Mesothelial cell of epicardium (in vitro differentiated cells): ENCODE measurements around the gene FNIP2. TPM values are rescaled to one million over a fixed set of nuclear protein-coding genes. Genes with fewer than 3 reads are reported as not detected.
"Not testable (repeated sequence)": the region's sequence is repeated elsewhere in the genome, so short reads cannot be mapped to it uniquely, and the experiment has no call there.

Experiments
- DNase-seq, 2 experiments: peaks; one replicate each; pipeline ENCODE4 v3.0.0; 2021; ENCODE audit warnings: low spot score in 2 of 2; ENCODE audit not compliant: unreplicated experiment in 2 of 2
- H3K27ac Mint-ChIP-seq: 2 replicates; pipeline ENCODE4 v1.8.0; 2021; ENCODE audit warnings: mixed read lengths
- H3K27me3 Mint-ChIP-seq: 2 replicates; pipeline ENCODE4 v1.8.0; 2021; ENCODE audit warnings: low read depth, mixed read lengths
- H3K36me3 Mint-ChIP-seq: 2 replicates; pipeline ENCODE4 v1.8.0; 2021; ENCODE audit warnings: mixed read lengths
- H3K4me1 Mint-ChIP-seq: 2 replicates; pipeline ENCODE4 v1.8.0; 2021; ENCODE audit warnings: mixed read lengths
- H3K4me3 Mint-ChIP-seq: 2 replicates; pipeline ENCODE4 v1.8.0; 2021; ENCODE audit warnings: mild to moderate bottlenecking, moderate library complexity, mixed read lengths
- H3K9me3 Mint-ChIP-seq: 2 replicates; pipeline ENCODE4 v1.8.0; 2021; ENCODE audit warnings: mixed read lengths
- total RNA-seq: library from RNA; stranded (reverse); gene quantifications from 3 replicates; pipeline ENCODE4 v1.2.1, GENCODE V29; 2021
- TF ChIP-seq, protein P1 (sequence below): fragments of 200-600 bp; sonication (generic); IDR thresholded peaks from one replicate; pipeline ENCODE4 v1.5.0; 2021; ENCODE audit warnings: antibody characterized with exemption; ENCODE audit not compliant: unreplicated experiment

Gene FNIP2
- total RNA-seq, 1 donor from 2014 or later: 32.1 TPM

DNA sequence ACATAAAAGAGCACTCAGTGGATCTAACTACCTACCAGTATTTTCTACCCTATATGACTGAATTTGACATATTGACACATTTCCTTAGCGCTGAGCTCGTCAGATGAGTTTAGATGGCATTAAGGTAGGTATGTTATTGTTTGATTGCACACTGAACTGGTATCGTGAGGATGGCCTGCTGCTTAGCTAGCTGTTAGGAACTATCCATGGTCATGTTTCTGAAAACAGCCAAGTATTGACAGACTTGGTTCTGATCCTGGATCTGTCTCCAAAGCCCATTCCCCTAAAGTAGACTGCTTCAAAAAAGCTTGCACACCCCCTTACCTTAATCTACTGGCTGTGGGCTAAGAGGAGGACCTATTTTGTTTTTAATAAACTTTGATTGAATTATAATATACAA lies 32.9 kb downstream of the FNIP2 start:
- DNase-seq: no peak
- H3K4me3 Mint-ChIP-seq: no peak overlapping the region
- no peaks in the 10 kb centered on the region for H3K9me3 Mint-ChIP-seq
- TF ChIP-seq, protein P1, sequence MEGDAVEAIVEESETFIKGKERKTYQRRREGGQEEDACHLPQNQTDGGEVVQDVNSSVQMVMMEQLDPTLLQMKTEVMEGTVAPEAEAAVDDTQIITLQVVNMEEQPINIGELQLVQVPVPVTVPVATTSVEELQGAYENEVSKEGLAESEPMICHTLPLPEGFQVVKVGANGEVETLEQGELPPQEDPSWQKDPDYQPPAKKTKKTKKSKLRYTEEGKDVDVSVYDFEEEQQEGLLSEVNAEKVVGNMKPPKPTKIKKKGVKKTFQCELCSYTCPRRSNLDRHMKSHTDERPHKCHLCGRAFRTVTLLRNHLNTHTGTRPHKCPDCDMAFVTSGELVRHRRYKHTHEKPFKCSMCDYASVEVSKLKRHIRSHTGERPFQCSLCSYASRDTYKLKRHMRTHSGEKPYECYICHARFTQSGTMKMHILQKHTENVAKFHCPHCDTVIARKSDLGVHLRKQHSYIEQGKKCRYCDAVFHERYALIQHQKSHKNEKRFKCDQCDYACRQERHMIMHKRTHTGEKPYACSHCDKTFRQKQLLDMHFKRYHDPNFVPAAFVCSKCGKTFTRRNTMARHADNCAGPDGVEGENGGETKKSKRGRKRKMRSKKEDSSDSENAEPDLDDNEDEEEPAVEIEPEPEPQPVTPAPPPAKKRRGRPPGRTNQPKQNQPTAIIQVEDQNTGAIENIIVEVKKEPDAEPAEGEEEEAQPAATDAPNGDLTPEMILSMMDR: no peak
- no peaks in the 10 kb centered on the region for H3K36me3 Mint-ChIP-seq
- H3K27me3 Mint-ChIP-seq: no peaks in the 10 kb centered on the region
- no peak overlapping the region for H3K27ac Mint-ChIP-seq
- peaks cover 49% of the 10 kb centered on the region for H3K4me1 Mint-ChIP-seq

DNA sequence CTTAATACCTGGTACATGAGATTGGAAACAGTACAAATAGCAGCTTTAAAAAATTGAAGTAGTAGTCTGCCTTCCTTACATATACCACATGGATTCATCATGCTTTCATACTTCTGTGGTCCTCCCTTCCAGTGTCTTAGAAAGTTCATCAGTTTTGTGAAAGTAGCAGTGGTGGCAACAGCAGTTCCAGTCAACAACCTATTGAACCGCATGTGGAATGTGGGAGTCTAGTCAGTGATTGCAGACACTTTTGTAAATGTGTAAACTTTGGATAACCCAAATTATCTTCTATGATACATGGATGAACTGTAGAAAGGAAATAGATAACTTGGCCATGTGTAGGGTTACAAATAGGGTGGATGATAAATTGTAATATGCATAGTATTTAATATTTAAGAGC lies 34.1 kb downstream of the FNIP2 start:
- no peaks in the 10 kb centered on the region for H3K36me3 Mint-ChIP-seq
- DNase-seq: no peak
- H3K27ac Mint-ChIP-seq: peak overlapping the region; percentile 58
- H3K4me1 Mint-ChIP-seq: peaks cover 54% of the 10 kb centered on the region
- no peaks in the 10 kb centered on the region for H3K9me3 Mint-ChIP-seq
- TF ChIP-seq, protein P1: no peak
- H3K27me3 Mint-ChIP-seq: no peaks in the 10 kb centered on the region
- no peak overlapping the region for H3K4me3 Mint-ChIP-seq

DNA sequence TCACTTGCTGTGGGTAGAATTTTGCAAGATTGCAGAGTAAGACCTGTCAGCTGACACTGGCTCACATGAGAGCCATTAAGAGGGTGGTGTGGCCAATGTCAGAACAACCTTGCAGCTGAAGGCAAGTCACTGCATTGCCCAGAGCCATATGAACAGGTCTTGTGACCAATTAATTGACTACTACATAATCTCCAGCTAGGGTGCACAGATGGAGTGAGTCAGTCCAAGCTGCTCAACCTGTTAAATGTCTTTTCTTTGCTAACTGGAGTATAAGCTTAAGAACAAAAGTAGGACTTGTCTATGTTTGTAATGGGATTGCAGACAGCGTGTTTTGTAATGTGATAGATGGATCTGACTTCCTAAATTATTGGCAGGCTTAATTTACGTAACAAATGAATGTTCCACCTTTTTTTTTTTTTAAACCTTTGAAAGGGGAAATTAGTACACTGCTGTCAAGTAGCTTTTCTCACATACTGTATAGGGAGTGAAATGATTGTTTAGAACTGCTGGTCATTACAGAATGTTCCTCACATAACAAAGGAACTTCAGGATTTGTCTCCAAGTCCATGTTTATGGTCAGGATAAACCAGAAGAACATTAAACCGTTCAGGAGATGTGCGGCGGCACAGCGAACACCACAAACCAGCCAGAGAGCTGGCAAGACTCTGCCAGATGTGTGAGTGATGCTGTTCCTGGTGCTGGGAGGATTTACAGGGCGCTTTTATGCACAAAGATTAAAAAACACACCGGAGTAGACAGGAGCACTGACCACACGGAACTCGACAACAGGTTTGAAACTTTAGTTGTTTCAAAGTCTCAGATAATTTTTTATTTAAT lies 37.0 kb downstream of the FNIP2 start:
- peak overlapping the region; percentile 18 for H3K27ac Mint-ChIP-seq
- TF ChIP-seq, protein P1: no peak
- no peak for DNase-seq
- no peaks in the 10 kb centered on the region for H3K36me3 Mint-ChIP-seq
- H3K4me1 Mint-ChIP-seq: peaks cover 62% of the 10 kb centered on the region
- H3K9me3 Mint-ChIP-seq: no peaks in the 10 kb centered on the region
- H3K4me3 Mint-ChIP-seq: no peak overlapping the region
- H3K27me3 Mint-ChIP-seq: no peaks in the 10 kb centered on the region

DNA sequence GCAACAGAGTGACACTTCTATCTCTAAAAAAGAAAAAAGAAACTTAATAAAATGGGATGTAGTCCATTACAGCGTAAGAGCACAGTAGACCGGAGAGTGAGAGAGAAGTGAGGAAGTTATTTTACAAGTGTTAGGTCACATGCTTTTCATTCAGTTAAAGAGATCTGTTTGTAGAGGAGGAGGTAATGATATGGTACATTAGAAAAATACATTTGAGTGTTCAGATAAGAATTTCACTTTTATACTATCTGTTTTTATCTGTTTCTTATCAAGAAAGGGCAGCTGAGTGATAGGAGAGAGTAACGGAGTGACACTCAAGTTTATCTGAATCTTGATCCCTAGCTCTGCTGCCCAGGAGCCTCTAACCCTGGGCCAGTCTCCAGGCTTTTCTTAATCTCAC lies 38.9 kb downstream of the FNIP2 start:
- Mint-ChIP-seq H3K4me3 (no peak overlapping the region), H3K27ac (no peak overlapping the region), H3K4me1 (peaks cover 66% of the 10 kb centered on the region)

DNA sequence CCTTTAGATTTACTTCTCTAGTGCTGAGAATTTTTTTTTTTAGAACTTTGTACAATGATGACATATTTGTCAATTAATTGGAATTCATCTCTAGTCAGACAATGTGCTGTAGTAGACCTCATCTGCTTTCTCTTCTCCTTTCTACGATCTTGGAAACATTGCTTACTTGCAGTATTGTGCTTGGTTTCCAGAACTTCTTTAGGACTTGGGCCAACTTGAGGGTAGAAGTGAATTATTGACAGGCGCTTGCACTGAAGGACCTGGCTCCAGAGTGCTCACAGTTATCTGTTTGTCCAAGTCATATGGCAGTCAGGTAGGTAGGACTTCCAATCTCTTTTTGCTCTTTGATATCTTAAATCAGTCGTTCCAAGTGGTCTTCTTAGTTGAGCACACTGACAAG lies 39.6 kb downstream of the FNIP2 start:
- TF ChIP-seq, protein P1: no peak
- Mint-ChIP-seq H3K36me3 (no peaks in the 10 kb centered on the region), H3K4me1 (peaks cover 59% of the 10 kb centered on the region), H3K4me3 (no peak overlapping the region), H3K27me3 (no peaks in the 10 kb centered on the region), H3K27ac (peak overlapping the region; percentile 13), H3K9me3 (no peaks in the 10 kb centered on the region)
- DNase-seq: no peak

More for the DNA sequence above, 38.9 kb downstream of the FNIP2 start:
- H3K36me3 Mint-ChIP-seq: no peaks in the 10 kb centered on the region
- no peak for DNase-seq
- TF ChIP-seq, protein P1: no peak
- H3K27me3 Mint-ChIP-seq: no peaks in the 10 kb centered on the region
- no peaks in the 10 kb centered on the region for H3K9me3 Mint-ChIP-seq

DNA sequence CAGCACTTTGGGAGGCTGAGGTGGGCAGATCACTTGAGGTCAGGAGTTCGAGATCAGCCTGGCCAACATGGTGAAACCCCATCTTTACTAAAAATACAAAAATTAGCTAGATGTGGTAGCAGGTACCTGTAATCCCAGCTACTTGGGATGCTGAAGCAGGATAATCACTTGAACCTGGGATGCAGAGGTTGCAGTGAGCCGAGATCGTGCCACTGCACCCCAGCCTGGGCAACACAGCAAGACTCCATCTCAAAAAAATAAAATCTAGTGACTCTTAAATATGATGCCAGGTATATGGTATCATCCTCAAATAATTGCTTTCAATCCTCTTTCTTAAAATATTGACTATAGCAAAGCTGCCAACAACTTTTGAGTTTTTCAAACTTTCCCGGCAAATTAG lies 40.4 kb downstream of the FNIP2 start:
- not testable (repeated sequence) for H3K4me3 Mint-ChIP-seq, H3K9me3 Mint-ChIP-seq, H3K36me3 Mint-ChIP-seq, DNase-seq, H3K27me3 Mint-ChIP-seq
- Mint-ChIP-seq H3K27ac (peak overlapping the region; percentile 90), H3K4me1 (peaks cover 59% of the 10 kb centered on the region)
